ENCODE data around the gene KCNK3.
A peak's percentile ranks its signal among the peaks of the same experiment; 100 is the strongest.
"Not testable (repeated sequence)": the region's sequence is repeated elsewhere in the genome, so short reads cannot be mapped to it uniquely, and the experiment has no call there.

Gene KCNK3

GRCh38 chr2:26754972-26755670 is 62.6 kb downstream of the KCNK3 start:
- peaks cover 0 to 10% (median 6%) of the 10 kb centered on the region in 4 experiments for H3K4me1 ChIP-seq (ENCODE audit: control extremely low read depth in 1 of 4, control insufficient read depth in 4 of 4, insufficient read depth in 4 of 4, low read length in 3 of 4)
- peak in 2 of 3 donors; percentile 25 to 31 for DNase-seq
- H3K27me3 ChIP-seq (replicated peaks in 2 of 5; ENCODE audit: control insufficient read depth in 4 of 5, insufficient read depth in 5 of 5, low read length in 4 of 5), result no peaks in the 10 kb centered on the region
- 71% methylated on average over 3 of the region's 4 CpGs for WGBS (ENCODE audit: insufficient coverage)
- no peaks in the 10 kb centered on the region for H3K36me3 ChIP-seq (ENCODE audit: control insufficient read depth in 4 of 4, insufficient read depth in 4 of 4, low read length in 3 of 4)
- H3K9me3 ChIP-seq (ENCODE audit: control extremely low read depth in 1 of 5, control insufficient read depth in 4 of 5, insufficient read depth in 2 of 5, low read depth in 1 of 5, low read length in 4 of 5), result no peaks in the 10 kb centered on the region
- ChIA-PET CTCF (interaction anchor here (0.9 to 1.3 kb wide), 3 partner anchors 8 to 10 kb away, joined by 3 read pairs; no protein-coding TSS in a partner anchor), POLR2A (no interaction called here)
- no peak overlapping the region for H3K4me3 ChIP-seq (ENCODE audit: control insufficient read depth in 1 of 7, extremely low read depth in 1 of 7, insufficient read depth in 4 of 7, low read depth in 2 of 7, low read length in 6 of 7)
- no peak overlapping the region for H3K27ac ChIP-seq (ENCODE audit: insufficient read depth in 1 of 2, low read depth in 1 of 2, low read length in 2 of 2, poor library complexity in 1 of 2, severe bottlenecking in 2 of 2)

GRCh38 chr2:26756337-26756736 is 63.8 kb downstream of the KCNK3 start:
- H3K4me1 ChIP-seq (ENCODE audit: control extremely low read depth in 1 of 4, control insufficient read depth in 4 of 4, insufficient read depth in 4 of 4, low read length in 3 of 4), result peaks cover 0 to 5% (median 1%) of the 10 kb centered on the region in 4 experiments
- peak in 1 of 3 donors; percentile 21 for DNase-seq
- CTCF ChIA-PET, result interaction anchor here (0.7 to 1.8 kb wide), 2 partner anchors 11 to 31 kb away, joined by 3 to 8 read pairs; no protein-coding TSS in a partner anchor
- no peaks in the 10 kb centered on the region for H3K36me3 ChIP-seq (ENCODE audit: control insufficient read depth in 4 of 4, insufficient read depth in 4 of 4, low read length in 3 of 4)
- H3K27me3 ChIP-seq (replicated peaks in 2 of 5; ENCODE audit: control insufficient read depth in 4 of 5, insufficient read depth in 5 of 5, low read length in 4 of 5), result no peaks in the 10 kb centered on the region
- WGBS (ENCODE audit: insufficient coverage), result 83% methylated on average over 2 of the region's 5 CpGs
- no peaks in the 10 kb centered on the region for H3K9me3 ChIP-seq (ENCODE audit: control extremely low read depth in 1 of 5, control insufficient read depth in 4 of 5, insufficient read depth in 2 of 5, low read depth in 1 of 5, low read length in 4 of 5)
- H3K4me3 ChIP-seq (ENCODE audit: control insufficient read depth in 1 of 7, extremely low read depth in 1 of 7, insufficient read depth in 4 of 7, low read depth in 2 of 7, low read length in 6 of 7), result no peak overlapping the region
- H3K27ac ChIP-seq (ENCODE audit: insufficient read depth in 1 of 2, low read depth in 1 of 2, low read length in 2 of 2, poor library complexity in 1 of 2, severe bottlenecking in 2 of 2), result no peak overlapping the region
- POLR2A ChIA-PET, result interaction anchor here (0.7 kb wide), 1 partner anchor 563 kb away, joined by 3 read pairs; no protein-coding TSS in a partner anchor

GRCh38 chr2:26757873-26758789 is 65.6 kb downstream of the KCNK3 start:
- Histone ChIP-seq H3K4me1 (ENCODE audit: control extremely low read depth in 1 of 4, control insufficient read depth in 4 of 4, insufficient read depth in 4 of 4, low read length in 3 of 4) (peaks cover 0 to 5% (median 1%) of the 10 kb centered on the region in 4 experiments), H3K27ac (ENCODE audit: insufficient read depth in 1 of 2, low read depth in 1 of 2, low read length in 2 of 2, poor library complexity in 1 of 2, severe bottlenecking in 2 of 2) (peak overlapping the region in 1 of 2 experiments; percentile 37), H3K9me3 (ENCODE audit: control extremely low read depth in 1 of 5, control insufficient read depth in 4 of 5, insufficient read depth in 2 of 5, low read depth in 1 of 5, low read length in 4 of 5) (no peaks in the 10 kb centered on the region), H3K36me3 (ENCODE audit: control insufficient read depth in 4 of 4, insufficient read depth in 4 of 4, low read length in 3 of 4) (no peaks in the 10 kb centered on the region), H3K27me3 (replicated peaks in 2 of 5; ENCODE audit: control insufficient read depth in 4 of 5, insufficient read depth in 5 of 5, low read length in 4 of 5) (no peaks in the 10 kb centered on the region), H3K4me3 (ENCODE audit: control insufficient read depth in 1 of 7, extremely low read depth in 1 of 7, insufficient read depth in 4 of 7, low read depth in 2 of 7, low read length in 6 of 7) (no peak overlapping the region)
- ChIA-PET POLR2A (no interaction called here), CTCF (interaction anchor here (1.1 to 1.8 kb wide), 2 partner anchors 9 to 13 kb away, joined by 3 to 8 read pairs; no protein-coding TSS in a partner anchor)
- DNase-seq, result no peak
- WGBS (ENCODE audit: insufficient coverage), result 91% methylated on average over 6 of the region's 6 CpGs

GRCh38 chr2:26758790-26759321 is 66.3 kb downstream of the KCNK3 start:
- H3K4me1 ChIP-seq (ENCODE audit: control extremely low read depth in 1 of 4, control insufficient read depth in 4 of 4, insufficient read depth in 4 of 4, low read length in 3 of 4), result peaks cover 0 to 5% (median 4%) of the 10 kb centered on the region in 4 experiments
- H3K27ac ChIP-seq (ENCODE audit: insufficient read depth in 1 of 2, low read depth in 1 of 2, low read length in 2 of 2, poor library complexity in 1 of 2, severe bottlenecking in 2 of 2), result no peak overlapping the region
- DNase-seq, result no peak
- 100% methylated on average over 6 of the region's 7 CpGs for WGBS (ENCODE audit: insufficient coverage)
- H3K9me3 ChIP-seq (ENCODE audit: control extremely low read depth in 1 of 5, control insufficient read depth in 4 of 5, insufficient read depth in 2 of 5, low read depth in 1 of 5, low read length in 4 of 5), result no peaks in the 10 kb centered on the region
- ChIA-PET POLR2A (no interaction called here), CTCF (no interaction called here)
- no peaks in the 10 kb centered on the region for H3K27me3 ChIP-seq (replicated peaks in 2 of 5; ENCODE audit: control insufficient read depth in 4 of 5, insufficient read depth in 5 of 5, low read length in 4 of 5)
- no peaks in the 10 kb centered on the region for H3K36me3 ChIP-seq (ENCODE audit: control insufficient read depth in 4 of 4, insufficient read depth in 4 of 4, low read length in 3 of 4)
- H3K4me3 ChIP-seq (ENCODE audit: control insufficient read depth in 1 of 7, extremely low read depth in 1 of 7, insufficient read depth in 4 of 7, low read depth in 2 of 7, low read length in 6 of 7), result no peak overlapping the region

GRCh38 chr2:26759845-26760244 is 67.3 kb downstream of the KCNK3 start:
- no peak for DNase-seq
- CTCF ChIA-PET, result interaction anchor here (1.4 kb wide), 1 partner anchor 31 kb away, joined by 3 read pairs; no protein-coding TSS in a partner anchor
- Histone ChIP-seq H3K9me3 (ENCODE audit: control extremely low read depth in 1 of 5, control insufficient read depth in 4 of 5, insufficient read depth in 2 of 5, low read depth in 1 of 5, low read length in 4 of 5) (no peaks in the 10 kb centered on the region), H3K4me1 (ENCODE audit: control extremely low read depth in 1 of 4, control insufficient read depth in 4 of 4, insufficient read depth in 4 of 4, low read length in 3 of 4) (peaks cover 0 to 13% (median 10%) of the 10 kb centered on the region in 4 experiments), H3K27me3 (replicated peaks in 2 of 5; ENCODE audit: control insufficient read depth in 4 of 5, insufficient read depth in 5 of 5, low read length in 4 of 5) (no peaks in the 10 kb centered on the region), H3K27ac (ENCODE audit: insufficient read depth in 1 of 2, low read depth in 1 of 2, low read length in 2 of 2, poor library complexity in 1 of 2, severe bottlenecking in 2 of 2) (no peak overlapping the region), H3K4me3 (ENCODE audit: control insufficient read depth in 1 of 7, extremely low read depth in 1 of 7, insufficient read depth in 4 of 7, low read depth in 2 of 7, low read length in 6 of 7) (no peak overlapping the region), H3K36me3 (ENCODE audit: control insufficient read depth in 4 of 4, insufficient read depth in 4 of 4, low read length in 3 of 4) (no peaks in the 10 kb centered on the region)
- 100% methylated on average over 4 of the region's 5 CpGs for WGBS (ENCODE audit: insufficient coverage)
- POLR2A ChIA-PET, result interaction anchor here (0.6 kb wide), 1 partner anchor 125 kb away, joined by 3 read pairs; no protein-coding TSS in a partner anchor

GRCh38 chr2:26760991-26761390 is 68.5 kb downstream of the KCNK3 start:
- H3K9me3 ChIP-seq (ENCODE audit: control extremely low read depth in 1 of 5, control insufficient read depth in 4 of 5, insufficient read depth in 2 of 5, low read depth in 1 of 5, low read length in 4 of 5); H3K4me3 ChIP-seq (ENCODE audit: control insufficient read depth in 1 of 7, extremely low read depth in 1 of 7, insufficient read depth in 4 of 7, low read depth in 2 of 7, low read length in 6 of 7); POLR2A ChIA-PET; H3K36me3 ChIP-seq (ENCODE audit: control insufficient read depth in 4 of 4, insufficient read depth in 4 of 4, low read length in 3 of 4); H3K27me3 ChIP-seq (replicated peaks in 2 of 5; ENCODE audit: control insufficient read depth in 4 of 5, insufficient read depth in 5 of 5, low read length in 4 of 5); H3K27ac ChIP-seq (ENCODE audit: insufficient read depth in 1 of 2, low read depth in 1 of 2, low read length in 2 of 2, poor library complexity in 1 of 2, severe bottlenecking in 2 of 2); DNase-seq: not testable (repeated sequence)
- 83% methylated on average over 10 of the region's 10 CpGs for WGBS (ENCODE audit: insufficient coverage)
- peaks cover 0 to 19% (median 14%) of the 10 kb centered on the region in 4 experiments for H3K4me1 ChIP-seq (ENCODE audit: control extremely low read depth in 1 of 4, control insufficient read depth in 4 of 4, insufficient read depth in 4 of 4, low read length in 3 of 4)
- CTCF ChIA-PET, result interaction anchor here (1.4 kb wide), 1 partner anchor 33 kb away, joined by 3 read pairs; no protein-coding TSS in a partner anchor

Data from common myeloid progenitor, CD34-positive (primary cell).